ENCODE data around the gene GPD1. TPM values are rescaled to one million over a fixed set of nuclear protein-coding genes. Genes with fewer than 3 reads are reported as not detected.
A peak's percentile ranks its signal among the peaks of the same experiment; 100 is the strongest.

Gene GPD1
- total RNA-seq, 1 donor, result not detected

DNA sequence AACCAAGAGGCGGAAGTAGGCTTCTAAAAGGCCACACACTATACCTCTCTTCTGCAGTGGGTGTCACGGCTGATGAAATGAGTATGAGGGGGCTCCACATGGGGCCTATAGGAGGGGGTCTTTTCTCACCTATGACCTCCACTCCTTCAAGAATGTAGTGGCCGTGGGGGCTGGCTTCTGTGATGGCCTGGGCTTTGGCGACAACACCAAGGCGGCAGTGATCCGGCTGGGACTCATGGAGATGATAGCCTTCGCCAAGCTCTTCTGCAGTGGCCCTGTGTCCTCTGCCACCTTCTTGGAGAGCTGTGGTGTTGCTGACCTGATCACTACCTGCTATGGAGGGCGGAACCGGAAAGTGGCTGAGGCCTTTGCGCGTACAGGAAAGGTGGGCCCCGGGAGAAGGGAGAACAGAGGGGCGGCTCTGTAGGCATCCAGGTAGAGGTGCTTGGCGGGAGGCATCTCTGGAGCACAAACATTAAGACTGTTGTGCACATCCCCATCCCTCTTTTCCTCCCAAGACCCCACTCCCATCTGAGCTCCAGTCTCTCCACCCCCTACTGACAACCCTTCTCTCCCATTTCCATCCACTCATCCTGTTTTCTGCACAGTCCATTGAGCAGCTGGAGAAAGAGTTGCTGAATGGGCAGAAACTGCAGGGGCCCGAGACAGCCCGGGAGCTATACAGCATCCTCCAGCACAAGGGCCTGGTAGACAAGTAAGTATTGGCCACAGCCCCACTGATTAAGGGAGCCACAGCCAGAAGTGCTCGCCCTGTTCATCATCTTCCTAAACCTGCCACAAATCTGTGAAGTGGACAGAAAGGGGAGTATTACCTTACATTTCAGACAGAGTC is 3.8 kb downstream of the GPD1 start:
- H3K36me3 ChIP-seq (ENCODE audit: insufficient read depth, low read length), result no peaks in the 10 kb centered on the region
- H3K4me3 ChIP-seq (ENCODE audit: insufficient read depth, low read length), result no peak overlapping the region
- H3K9me3 ChIP-seq (ENCODE audit: low read depth, low read length), result no peaks in the 10 kb centered on the region
- H4K20me1 ChIP-seq (ENCODE audit: insufficient read depth, low read length), result no peaks in the 10 kb centered on the region
- H3K79me2 ChIP-seq (ENCODE audit: insufficient read depth, low read length), result peaks cover 4% of the 10 kb centered on the region
- no peak overlapping the region for H3K27ac ChIP-seq (ENCODE audit: low read depth, low read length)
- peak; percentile 55 for DNase-seq (ENCODE audit: insufficient read length, low spot score, missing footprints)
- peaks cover 26% of the 10 kb centered on the region for H3K4me1 ChIP-seq (ENCODE audit: insufficient read depth, low read length)
- TF ChIP-seq CTCF (IDR thresholded peaks at IDR 0.05; ENCODE audit: extremely low read depth, low read depth, low read length), result no peak
- H3K4me2 ChIP-seq (ENCODE audit: insufficient read depth, low read length), result no peak overlapping the region
- no peak overlapping the region for H2AFZ ChIP-seq (ENCODE audit: low read length)
- no peaks in the 10 kb centered on the region for H3K27me3 ChIP-seq (ENCODE audit: insufficient read depth, low read length)

DNA sequence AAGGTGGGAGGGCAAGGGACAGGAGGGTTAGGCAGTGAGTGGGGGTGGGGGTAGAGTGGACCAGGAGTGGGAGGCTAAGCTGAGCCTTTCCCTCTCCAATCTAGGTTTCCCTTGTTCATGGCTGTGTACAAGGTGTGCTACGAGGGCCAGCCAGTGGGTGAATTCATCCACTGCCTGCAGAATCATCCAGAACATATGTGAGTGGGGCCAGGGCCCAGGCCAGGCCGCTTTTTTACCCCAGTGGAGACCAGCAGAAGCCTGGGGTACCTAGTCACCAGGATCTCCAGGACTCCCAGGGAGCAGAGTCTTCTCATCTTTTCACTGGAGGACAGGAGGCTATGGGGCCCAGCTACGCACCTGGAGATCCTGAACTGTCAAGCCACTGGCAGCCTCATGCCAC is 5.5 kb downstream of the GPD1 start:
- Histone ChIP-seq H3K79me2 (ENCODE audit: insufficient read depth, low read length) (peaks cover 18% of the 10 kb centered on the region), H2AFZ (ENCODE audit: low read length) (no peak overlapping the region), H3K27me3 (ENCODE audit: insufficient read depth, low read length) (no peaks in the 10 kb centered on the region), H3K4me2 (ENCODE audit: insufficient read depth, low read length) (no peak overlapping the region), H3K4me1 (ENCODE audit: insufficient read depth, low read length) (peaks cover 23% of the 10 kb centered on the region), H3K36me3 (ENCODE audit: insufficient read depth, low read length) (no peaks in the 10 kb centered on the region), H3K9me3 (ENCODE audit: low read depth, low read length) (no peaks in the 10 kb centered on the region), H3K4me3 (ENCODE audit: insufficient read depth, low read length) (no peak overlapping the region), H3K27ac (ENCODE audit: low read depth, low read length) (no peak overlapping the region), H4K20me1 (ENCODE audit: insufficient read depth, low read length) (peaks cover 3% of the 10 kb centered on the region)
- no peak for TF ChIP-seq CTCF (IDR thresholded peaks at IDR 0.05; ENCODE audit: extremely low read depth, low read depth, low read length)
- DNase-seq (ENCODE audit: insufficient read length, low spot score, missing footprints), result no peak

DNA sequence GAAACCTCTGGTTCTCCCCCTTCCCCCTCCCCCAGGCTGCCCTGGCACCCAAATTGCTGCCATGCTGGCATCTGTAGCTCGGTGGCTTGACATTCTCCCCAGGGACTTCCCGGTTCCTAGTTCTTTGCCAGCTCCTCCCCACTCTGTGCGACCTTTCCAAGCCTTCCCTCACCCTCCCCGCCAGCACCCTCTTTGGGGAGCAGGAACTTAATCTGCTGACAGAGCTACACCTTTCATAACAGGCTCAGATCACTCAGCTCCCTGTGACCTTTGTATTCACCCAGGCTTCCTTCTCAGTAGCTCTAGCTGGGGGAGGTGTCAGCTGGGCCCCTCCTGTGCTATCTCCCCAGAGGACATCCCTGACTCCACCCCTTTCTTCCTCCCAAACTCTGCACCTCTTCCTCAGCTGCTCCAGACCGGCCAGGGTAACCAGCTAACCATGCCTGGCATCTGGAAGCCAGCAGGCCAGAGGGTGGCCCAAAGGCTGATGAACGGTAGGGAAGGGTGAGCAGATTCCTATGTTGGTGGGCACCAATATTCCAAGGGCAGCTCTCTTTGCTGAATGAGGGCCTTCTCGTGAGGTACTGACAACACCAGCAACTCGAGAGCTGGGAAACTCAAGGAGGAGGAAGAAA is 6.4 kb downstream of the GPD1 start:
- Histone ChIP-seq H3K4me3 (ENCODE audit: insufficient read depth, low read length) (peak overlapping the region; percentile 30), H3K4me1 (ENCODE audit: insufficient read depth, low read length) (peaks cover 23% of the 10 kb centered on the region), H2AFZ (ENCODE audit: low read length) (peak overlapping the region; percentile 80), H3K27ac (ENCODE audit: low read depth, low read length) (peak overlapping the region; percentile 70), H3K27me3 (ENCODE audit: insufficient read depth, low read length) (no peaks in the 10 kb centered on the region), H4K20me1 (ENCODE audit: insufficient read depth, low read length) (peaks cover 3% of the 10 kb centered on the region), H3K79me2 (ENCODE audit: insufficient read depth, low read length) (peaks cover 25% of the 10 kb centered on the region), H3K4me2 (ENCODE audit: insufficient read depth, low read length) (peak overlapping the region; percentile 70), H3K9me3 (ENCODE audit: low read depth, low read length) (no peaks in the 10 kb centered on the region), H3K36me3 (ENCODE audit: insufficient read depth, low read length) (no peaks in the 10 kb centered on the region)
- DNase-seq (ENCODE audit: insufficient read length, low spot score, missing footprints), result peak; percentile 73
- no peak for TF ChIP-seq CTCF (IDR thresholded peaks at IDR 0.05; ENCODE audit: extremely low read depth, low read depth, low read length)

DNA sequence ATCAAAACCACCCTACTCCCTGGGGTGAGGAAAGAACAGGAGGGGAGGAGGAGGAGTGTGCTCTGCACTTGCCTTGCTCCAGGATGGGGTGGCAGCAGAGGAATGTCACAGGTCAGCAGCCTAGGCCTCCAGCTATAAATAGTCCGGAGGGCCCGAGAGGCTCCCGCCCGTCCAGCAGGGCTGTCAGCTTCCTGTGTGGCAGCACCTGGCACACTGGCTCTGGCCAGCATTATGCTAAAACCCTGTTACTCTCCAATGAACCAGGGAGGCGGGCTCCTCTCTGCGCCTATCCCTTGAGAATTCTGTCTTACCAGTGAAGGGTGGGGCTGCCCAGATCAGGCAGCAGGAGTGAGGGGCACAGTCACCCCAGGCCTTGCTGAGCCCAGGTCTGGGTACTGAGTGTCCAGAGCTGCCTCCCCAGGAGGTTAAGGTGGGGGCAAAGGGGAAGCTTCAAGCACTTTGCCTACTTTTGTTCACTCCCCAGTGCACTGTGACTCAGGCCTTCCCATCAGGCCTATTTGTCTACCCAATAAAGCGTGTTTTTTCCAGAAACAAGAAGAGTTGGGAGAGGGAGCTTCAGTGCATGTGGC is 7.0 kb downstream of the GPD1 start:
- Histone ChIP-seq H3K27me3 (ENCODE audit: insufficient read depth, low read length) (no peaks in the 10 kb centered on the region), H3K27ac (ENCODE audit: low read depth, low read length) (peak overlapping the region; percentile 70), H3K4me2 (ENCODE audit: insufficient read depth, low read length) (peak overlapping the region; percentile 70), H3K9me3 (ENCODE audit: low read depth, low read length) (no peaks in the 10 kb centered on the region), H2AFZ (ENCODE audit: low read length) (peak overlapping the region; percentile 80), H3K36me3 (ENCODE audit: insufficient read depth, low read length) (peaks cover 3% of the 10 kb centered on the region), H3K4me1 (ENCODE audit: insufficient read depth, low read length) (peaks cover 23% of the 10 kb centered on the region), H3K4me3 (ENCODE audit: insufficient read depth, low read length) (peak overlapping the region; percentile 30), H3K79me2 (ENCODE audit: insufficient read depth, low read length) (peaks cover 31% of the 10 kb centered on the region), H4K20me1 (ENCODE audit: insufficient read depth, low read length) (peaks cover 3% of the 10 kb centered on the region)
- DNase-seq (ENCODE audit: insufficient read length, low spot score, missing footprints), result peak; percentile 90
- no peak for TF ChIP-seq CTCF (IDR thresholded peaks at IDR 0.05; ENCODE audit: extremely low read depth, low read depth, low read length)

Measured in osteoblast (primary cell).